Astrocyte (in vitro differentiated cells and primary cell): ENCODE results near the gene TDG. TPM values are rescaled to one million over a fixed set of nuclear protein-coding genes. Genes with fewer than 3 reads are reported as not detected.

Experiments
- DNase-seq: peaks from one replicate; pipeline ENCODE4 v3.0.0-alpha.2; 2010; ENCODE audit warnings: low read depth
- FAIRE-seq: peaks from 2 replicates; lab custom pipeline; 2011; peaks lifted over from hg19 to GRCh38; lab: Jason Lieb, UNC
- H2AFZ ChIP-seq: 2 replicates; pipeline ENCODE4 v1.6.0; 2012; ENCODE audit warnings: low read depth, low read length, inconsistent platforms
- H3K27ac ChIP-seq: 2 replicates; pipeline ENCODE4 v1.5.1; 2011; ENCODE audit warnings: low read depth, low read length, inconsistent platforms
- H3K27me3 ChIP-seq: 2 replicates; pipeline ENCODE4 v1.6.0; 2011; ENCODE audit warnings: low read length, inconsistent platforms; ENCODE audit not compliant: insufficient read depth
- H3K36me3 ChIP-seq: 2 replicates; pipeline ENCODE4 v1.5.1; 2011; ENCODE audit warnings: low read length, inconsistent platforms; ENCODE audit not compliant: insufficient read depth
- H3K4me1 ChIP-seq: 2 replicates; pipeline ENCODE4 v1.5.1; 2011; ENCODE audit warnings: low read length, inconsistent platforms; ENCODE audit not compliant: insufficient read depth
- H3K4me2 ChIP-seq: 2 replicates; pipeline ENCODE4 v1.6.0; 2012; ENCODE audit warnings: low read length, inconsistent platforms
- H3K4me3 ChIP-seq: 2 replicates; pipeline ENCODE4 v1.5.1; 2011; ENCODE audit warnings: low read depth, mild to moderate bottlenecking, low read length, inconsistent platforms; ENCODE audit not compliant: insufficient read depth
- H3K79me2 ChIP-seq: 2 replicates; pipeline ENCODE4 v1.6.0; 2012; ENCODE audit warnings: mild to moderate bottlenecking, low read length, inconsistent platforms; ENCODE audit not compliant: insufficient read depth
- H3K9ac ChIP-seq: 2 replicates; pipeline ENCODE4 v1.6.0; 2012; ENCODE audit warnings: mild to moderate bottlenecking, low read length, inconsistent platforms
- H3K9me3 ChIP-seq: 2 replicates; pipeline ENCODE4 v1.5.1; 2012; ENCODE audit warnings: low read depth, mild to moderate bottlenecking, low read length, inconsistent platforms; ENCODE audit not compliant: insufficient read depth
- H4K20me1 ChIP-seq: 2 replicates; pipeline ENCODE4 v1.6.0; 2012; ENCODE audit warnings: low read length, inconsistent platforms; ENCODE audit not compliant: insufficient read depth
- H3K27ac Mint-ChIP-seq: one replicate; pipeline ENCODE4 v1.8.0; 2021; ENCODE audit warnings: mild to moderate bottlenecking, mixed read lengths; ENCODE audit not compliant: unreplicated experiment
- H3K27me3 Mint-ChIP-seq: one replicate; pipeline ENCODE4 v1.8.0; 2021; ENCODE audit warnings: low read depth, mixed read lengths; ENCODE audit not compliant: unreplicated experiment
- H3K36me3 Mint-ChIP-seq: one replicate; pipeline ENCODE4 v1.8.0; 2021; ENCODE audit warnings: low read depth, mixed read lengths; ENCODE audit not compliant: unreplicated experiment
- H3K4me1 Mint-ChIP-seq: one replicate; pipeline ENCODE4 v1.8.0; 2021; ENCODE audit warnings: low read depth, mixed read lengths; ENCODE audit not compliant: unreplicated experiment
- H3K4me3 Mint-ChIP-seq: one replicate; pipeline ENCODE4 v1.8.0; 2021; ENCODE audit warnings: mild to moderate bottlenecking, moderate library complexity, mixed read lengths; ENCODE audit not compliant: unreplicated experiment
- H3K9me3 Mint-ChIP-seq: one replicate; pipeline ENCODE4 v1.8.0; 2021; ENCODE audit warnings: mild to moderate bottlenecking, mixed read lengths; ENCODE audit not compliant: unreplicated experiment
- EZH2 ChIP-seq: IDR thresholded peaks from 2 replicates; pipeline ENCODE4 v1.6.1; 2012; ENCODE audit warnings: mild to moderate bottlenecking, low read length, inconsistent platforms; ENCODE audit not compliant: insufficient read depth
- total RNA-seq: library from RNA; stranded (reverse); gene quantifications from 2 replicates; pipeline ENCODE4 v1.2.1, GENCODE V29; 2021
- TF ChIP-seq, protein P1 (sequence below): IDR thresholded peaks from 2 replicates; pipeline ENCODE4 v1.5.1; 2011; ENCODE audit warnings: low read depth, mild to moderate bottlenecking, inconsistent platforms, low read length, moderate library complexity; ENCODE audit not compliant: insufficient read depth

TDG gene
- total RNA-seq, 1 donor from 2014 or later: 49.7 TPM

DNA sequence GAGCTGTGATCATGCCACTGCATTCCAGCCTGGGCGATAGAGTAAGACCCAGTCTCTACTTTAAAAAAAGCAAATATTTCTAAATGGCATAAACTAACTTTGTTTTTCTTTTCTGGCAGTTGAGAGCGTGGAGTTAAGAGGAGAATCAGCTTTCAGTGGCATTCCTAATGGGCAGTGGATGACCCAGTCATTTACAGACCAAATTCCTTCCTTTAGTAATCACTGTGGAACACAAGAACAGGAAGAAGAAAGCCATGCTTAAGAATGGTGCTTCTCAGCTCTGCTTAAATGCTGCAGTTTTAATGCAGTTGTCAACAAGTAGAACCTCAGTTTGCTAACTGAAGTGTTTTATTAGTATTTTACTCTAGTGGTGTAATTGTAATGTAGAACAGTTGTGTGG lies 21.2 kb downstream of the TDG start:
- Mint-ChIP-seq H3K4me3 (no peak overlapping the region), H3K27me3 (no peaks in the 10 kb centered on the region), H3K36me3 (peaks cover 5% of the 10 kb centered on the region), H3K27ac (peak overlapping the region; percentile 78), H3K4me1 (peaks cover 4% of the 10 kb centered on the region), H3K9me3 (no peaks in the 10 kb centered on the region)
- Histone ChIP-seq H3K4me2 (peak overlapping the region; percentile 21), H3K27me3 (no peaks in the 10 kb centered on the region), H3K79me2 (peaks cover 8% of the 10 kb centered on the region), H2AFZ (no peak overlapping the region), H4K20me1 (no peaks in the 10 kb centered on the region), H3K4me3 (no peak overlapping the region), H3K27ac (no peak overlapping the region), H3K36me3 (peaks cover 47% of the 10 kb centered on the region), H3K4me1 (no peaks in the 10 kb centered on the region), H3K9me3 (no peaks in the 10 kb centered on the region), H3K9ac (no peak overlapping the region)
- TF ChIP-seq, protein P1, sequence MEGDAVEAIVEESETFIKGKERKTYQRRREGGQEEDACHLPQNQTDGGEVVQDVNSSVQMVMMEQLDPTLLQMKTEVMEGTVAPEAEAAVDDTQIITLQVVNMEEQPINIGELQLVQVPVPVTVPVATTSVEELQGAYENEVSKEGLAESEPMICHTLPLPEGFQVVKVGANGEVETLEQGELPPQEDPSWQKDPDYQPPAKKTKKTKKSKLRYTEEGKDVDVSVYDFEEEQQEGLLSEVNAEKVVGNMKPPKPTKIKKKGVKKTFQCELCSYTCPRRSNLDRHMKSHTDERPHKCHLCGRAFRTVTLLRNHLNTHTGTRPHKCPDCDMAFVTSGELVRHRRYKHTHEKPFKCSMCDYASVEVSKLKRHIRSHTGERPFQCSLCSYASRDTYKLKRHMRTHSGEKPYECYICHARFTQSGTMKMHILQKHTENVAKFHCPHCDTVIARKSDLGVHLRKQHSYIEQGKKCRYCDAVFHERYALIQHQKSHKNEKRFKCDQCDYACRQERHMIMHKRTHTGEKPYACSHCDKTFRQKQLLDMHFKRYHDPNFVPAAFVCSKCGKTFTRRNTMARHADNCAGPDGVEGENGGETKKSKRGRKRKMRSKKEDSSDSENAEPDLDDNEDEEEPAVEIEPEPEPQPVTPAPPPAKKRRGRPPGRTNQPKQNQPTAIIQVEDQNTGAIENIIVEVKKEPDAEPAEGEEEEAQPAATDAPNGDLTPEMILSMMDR: no peak
- TF ChIP-seq EZH2: no peak
- FAIRE-seq (peak; percentile 70), DNase-seq (peak; percentile 78)

DNA sequence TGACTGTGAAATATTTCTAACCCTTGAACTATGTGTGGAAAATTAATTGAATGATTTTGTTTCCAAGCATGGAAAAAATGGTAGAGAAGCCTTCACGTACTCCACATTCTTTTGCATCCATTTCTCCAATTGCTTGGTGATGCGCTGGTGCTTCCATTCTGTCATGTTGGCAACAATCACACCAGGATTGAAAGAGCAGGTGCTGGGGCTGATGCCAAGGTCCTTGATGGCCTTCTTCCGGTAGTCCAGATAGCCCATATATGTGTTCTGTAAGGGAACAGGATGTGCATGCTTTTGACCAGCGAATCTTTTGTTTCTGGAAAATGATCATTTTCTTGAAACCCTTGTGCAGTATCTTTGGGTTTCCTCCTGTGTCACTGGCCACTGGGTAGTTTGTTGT lies 28.6 kb downstream of the TDG start:
- no peak overlapping the region for H3K27ac Mint-ChIP-seq
- H3K4me3 ChIP-seq: no peak overlapping the region
- H2AFZ ChIP-seq: no peak overlapping the region
- no peaks in the 10 kb centered on the region for H3K27me3 ChIP-seq
- no peak for DNase-seq
- H3K36me3 Mint-ChIP-seq: peaks cover 4% of the 10 kb centered on the region
- no peaks in the 10 kb centered on the region for H4K20me1 ChIP-seq
- TF ChIP-seq, protein P1: no peak
- no peak for TF ChIP-seq EZH2
- no peaks in the 10 kb centered on the region for H3K79me2 ChIP-seq
- H3K4me1 ChIP-seq: no peaks in the 10 kb centered on the region
- H3K4me3 Mint-ChIP-seq: no peak overlapping the region
- H3K36me3 ChIP-seq: peaks cover 12% of the 10 kb centered on the region
- H3K9me3 Mint-ChIP-seq: no peaks in the 10 kb centered on the region
- no peaks in the 10 kb centered on the region for H3K9me3 ChIP-seq
- no peaks in the 10 kb centered on the region for H3K4me1 Mint-ChIP-seq
- peaks cover 12% of the 10 kb centered on the region for H3K27me3 Mint-ChIP-seq
- H3K27ac ChIP-seq: no peak overlapping the region
- no peak overlapping the region for H3K4me2 ChIP-seq
- no peak for FAIRE-seq
- no peak overlapping the region for H3K9ac ChIP-seq

- H3K27me3 ChIP-seq: no peaks in the 10 kb centered on the region
- H3K4me2 ChIP-seq: no peak overlapping the region
- no peak overlapping the region for H3K27ac ChIP-seq
- no peak overlapping the region for H2AFZ ChIP-seq
- Mint-ChIP-seq H3K27ac (no peak overlapping the region), H3K4me1 (no peaks in the 10 kb centered on the region), H3K36me3 (peaks cover 2% of the 10 kb centered on the region), H3K9me3 (peaks cover 2% of the 10 kb centered on the region), H3K27me3 (peaks cover 12% of the 10 kb centered on the region), H3K4me3 (no peak overlapping the region)
- no peaks in the 10 kb centered on the region for H3K79me2 ChIP-seq
- DNase-seq (no peak), FAIRE-seq (no peak)
- H3K4me1 ChIP-seq: no peaks in the 10 kb centered on the region
- no peak overlapping the region for H3K9ac ChIP-seq
- H3K4me3 ChIP-seq: no peak overlapping the region
- H3K36me3 ChIP-seq: peaks cover under 1% of the 10 kb centered on the region
- H3K9me3 ChIP-seq: no peaks in the 10 kb centered on the region
- TF ChIP-seq, protein P1: no peak
- no peak for TF ChIP-seq EZH2
- no peaks in the 10 kb centered on the region for H4K20me1 ChIP-seq
Measured at GRCh38 chr12:103996595-103996994, 30.9 kb downstream of the TDG start.
